GM20000 (cell line): Measurements from ENCODE around the gene TAOK3.

Source experiments
- DNase-seq: peaks from one replicate; pipeline ENCODE4 v3.0.0; 2012; ENCODE audit warnings: low spot score
- CTCF ChIP-seq: IDR thresholded peaks from 2 replicates; pipeline ENCODE4 v1.5.1; 2012; ENCODE audit warnings: mild to moderate bottlenecking, control low read depth; ENCODE audit errors: extremely low read depth, missing control alignments

The TAOK3 gene

GRCh38 chr12:118336123-118336522, 36.6 kb downstream of the TAOK3 start:
- no peak for DNase-seq
- no peak for TF ChIP-seq CTCF

GRCh38 chr12:118334939-118335567, 37.7 kb downstream of the TAOK3 start:
- no peak for TF ChIP-seq CTCF

GRCh38 chr12:118334241-118334640, 38.5 kb downstream of the TAOK3 start:
- TF ChIP-seq CTCF, result no peak
- no peak for DNase-seq

More at GRCh38 chr12:118334939-118335567, 37.7 kb downstream of the TAOK3 start:
- no peak for DNase-seq

GRCh38 chr12:118332511-118332910, 40.2 kb downstream of the TAOK3 start:
- no peak for DNase-seq
- no peak for TF ChIP-seq CTCF

GRCh38 chr12:118330421-118331018, 42.2 kb downstream of the TAOK3 start:
- no peak for TF ChIP-seq CTCF
- DNase-seq, result peak; percentile 30

GRCh38 chr12:118328486-118329330, 44.0 kb downstream of the TAOK3 start:
- no peak for TF ChIP-seq CTCF
- DNase-seq, result no peak

GRCh38 chr12:118327391-118327790, 45.3 kb downstream of the TAOK3 start:
- no peak for DNase-seq
- TF ChIP-seq CTCF, result no peak
